Skeletal muscle tissue (tissue), 4 donors: Measurements from ENCODE around the gene ST6GALNAC6. TPM values are rescaled to one million over a fixed set of nuclear protein-coding genes. Genes with fewer than 3 reads are reported as not detected.
A peak's percentile ranks its signal among the peaks of the same experiment; 100 is the strongest.

ENCODE experiments used
- H3K27ac ChIP-seq: one replicate; pipeline ENCODE4 v1.7.0; 2013; ENCODE audit warnings: mild to moderate bottlenecking, low read depth, low read length, inconsistent platforms
- H3K27me3 ChIP-seq, 3 donors: one replicate each; pipeline ENCODE4 v1.7.0; 2013; ENCODE audit warnings: low read length in 3 of 3; ENCODE audit not compliant: control insufficient read depth in 3 of 3, insufficient read depth in 3 of 3
- H3K36me3 ChIP-seq, 3 donors: one replicate each; pipeline ENCODE4 v1.7.0; 2013; ENCODE audit warnings: low read length in 3 of 3; ENCODE audit not compliant: control insufficient read depth in 3 of 3, insufficient read depth in 3 of 3
- H3K4me1 ChIP-seq, 3 donors: one replicate each; pipeline ENCODE4 v1.7.0; 2013; ENCODE audit warnings: low read length in 3 of 3, mild to moderate bottlenecking in 3 of 3; ENCODE audit not compliant: control insufficient read depth in 3 of 3, insufficient read depth in 3 of 3
- H3K4me3 ChIP-seq, 3 donors: one replicate each; pipeline ENCODE4 v1.7.0; 2013; ENCODE audit warnings: low read length in 3 of 3
- H3K9ac ChIP-seq, 3 donors: one replicate each; pipeline ENCODE4 v1.7.0; 2013; ENCODE audit warnings: low read length in 3 of 3, mild to moderate bottlenecking in 3 of 3, moderate library complexity in 2 of 3, low read depth in 1 of 3
- H3K9me3 ChIP-seq, 3 donors: one replicate each; pipeline ENCODE4 v1.7.0; 2013; ENCODE audit warnings: low read length in 3 of 3; ENCODE audit not compliant: control insufficient read depth in 3 of 3
- total RNA-seq: library from RNA; depleted of rRNA; stranded (reverse); fragments of >200 nt; gene quantifications from one replicate; pipeline ENCODE4 v1.2.3, GENCODE V29; 2014
- donor health status: Osteomylitis.

ST6GALNAC6 gene
- total RNA-seq, 1 donor from 2014 or later: 33.9 TPM

GRCh38 chr9:127926906-127927200, 27.4 kb upstream of the ST6GALNAC6 start:
- H3K27me3 ChIP-seq: peaks cover 45 to 68% (median 47%) of the 10 kb centered on the region in 3 donors
- no peak overlapping the region for H3K9ac ChIP-seq
- H3K36me3 ChIP-seq: no peaks in the 10 kb centered on the region
- H3K27ac ChIP-seq: no peak overlapping the region
- no peaks in the 10 kb centered on the region for H3K9me3 ChIP-seq
- peaks cover 11 to 22% (median 21%) of the 10 kb centered on the region in 3 donors for H3K4me1 ChIP-seq
- H3K4me3 ChIP-seq: no peak overlapping the region

DNA sequence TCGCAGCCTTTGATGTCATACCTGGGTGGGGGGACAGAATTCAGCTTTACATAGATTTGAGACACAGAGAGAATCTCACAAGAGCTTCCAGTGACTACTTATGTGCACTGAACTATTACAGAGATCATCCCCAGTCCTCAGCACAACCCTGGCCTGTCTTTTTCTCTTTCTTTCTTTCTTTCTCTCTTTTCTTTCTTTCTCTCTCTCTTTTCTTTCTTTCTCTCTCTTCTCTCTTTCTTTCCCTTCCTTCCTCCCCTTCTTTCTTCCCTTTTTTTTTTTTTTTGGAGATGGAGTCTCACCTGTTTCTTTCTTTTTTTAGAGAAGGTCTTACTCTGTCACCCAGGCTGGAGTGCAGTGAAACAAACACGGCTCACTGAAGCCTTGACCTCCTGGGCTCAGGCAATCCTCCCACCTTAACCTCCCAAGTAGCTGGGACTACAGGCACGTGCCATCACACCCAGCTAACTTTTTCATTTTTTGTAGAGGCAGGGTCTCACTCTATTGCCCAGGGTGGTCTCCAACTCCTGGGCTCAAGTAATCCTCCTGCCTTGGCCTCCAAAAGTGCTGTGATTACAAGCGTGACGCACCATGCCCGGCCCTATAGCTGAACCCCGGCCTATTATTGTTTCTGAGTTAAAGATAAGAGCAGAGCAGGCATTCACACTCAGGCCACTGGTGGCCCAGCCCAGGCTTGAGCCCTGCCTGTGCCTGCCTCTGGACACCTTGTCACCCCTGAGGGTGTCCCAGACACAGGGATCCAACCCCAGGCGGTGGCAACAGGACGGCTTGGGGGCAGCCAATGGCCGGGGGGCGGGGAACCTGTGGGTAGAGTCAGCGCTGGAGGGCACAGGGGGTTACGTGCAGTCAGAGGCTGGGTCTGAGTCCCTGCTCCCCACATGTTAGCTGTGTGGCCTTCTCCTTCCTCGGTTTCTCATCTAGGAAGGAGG, 26.8 kb upstream of the ST6GALNAC6 start:
- no peaks in the 10 kb centered on the region for H3K36me3 ChIP-seq
- peaks cover 40 to 65% (median 43%) of the 10 kb centered on the region in 3 donors for H3K27me3 ChIP-seq
- H3K27ac ChIP-seq: no peak overlapping the region
- H3K9ac ChIP-seq: no peak overlapping the region
- H3K4me3 ChIP-seq: no peak overlapping the region
- H3K9me3 ChIP-seq: no peaks in the 10 kb centered on the region
- H3K4me1 ChIP-seq: peaks cover 13 to 23% (median 22%) of the 10 kb centered on the region in 3 donors

GRCh38 chr9:127924736-127925444, 25.5 kb upstream of the ST6GALNAC6 start:
- Histone ChIP-seq H3K4me1 (peaks cover 10 to 16% (median 15%) of the 10 kb centered on the region in 3 donors), H3K4me3 (no peak overlapping the region), H3K27ac (no peak overlapping the region), H3K9ac (no peak overlapping the region), H3K9me3 (no peaks in the 10 kb centered on the region), H3K27me3 (peaks cover 36 to 53% (median 36%) of the 10 kb centered on the region in 3 donors), H3K36me3 (no peaks in the 10 kb centered on the region)

GRCh38 chr9:127923771-127924170, 24.4 kb upstream of the ST6GALNAC6 start:
- H3K9me3 ChIP-seq: no peaks in the 10 kb centered on the region
- no peaks in the 10 kb centered on the region for H3K36me3 ChIP-seq
- peaks cover 25 to 43% (median 25%) of the 10 kb centered on the region in 3 donors for H3K27me3 ChIP-seq
- no peak overlapping the region for H3K27ac ChIP-seq
- peaks cover 10 to 25% (median 23%) of the 10 kb centered on the region in 3 donors for H3K4me1 ChIP-seq
- H3K9ac ChIP-seq: no peak overlapping the region
- H3K4me3 ChIP-seq: no peak overlapping the region

GRCh38 chr9:127923046-127923445, 23.6 kb upstream of the ST6GALNAC6 start:
- Histone ChIP-seq H3K27me3 (peaks cover 18 to 36% (median 18%) of the 10 kb centered on the region in 3 donors), H3K9me3 (no peaks in the 10 kb centered on the region), H3K27ac (no peak overlapping the region), H3K4me3 (no peak overlapping the region), H3K36me3 (no peaks in the 10 kb centered on the region), H3K4me1 (peaks cover 10 to 30% (median 29%) of the 10 kb centered on the region in 3 donors), H3K9ac (no peak overlapping the region)

DNA sequence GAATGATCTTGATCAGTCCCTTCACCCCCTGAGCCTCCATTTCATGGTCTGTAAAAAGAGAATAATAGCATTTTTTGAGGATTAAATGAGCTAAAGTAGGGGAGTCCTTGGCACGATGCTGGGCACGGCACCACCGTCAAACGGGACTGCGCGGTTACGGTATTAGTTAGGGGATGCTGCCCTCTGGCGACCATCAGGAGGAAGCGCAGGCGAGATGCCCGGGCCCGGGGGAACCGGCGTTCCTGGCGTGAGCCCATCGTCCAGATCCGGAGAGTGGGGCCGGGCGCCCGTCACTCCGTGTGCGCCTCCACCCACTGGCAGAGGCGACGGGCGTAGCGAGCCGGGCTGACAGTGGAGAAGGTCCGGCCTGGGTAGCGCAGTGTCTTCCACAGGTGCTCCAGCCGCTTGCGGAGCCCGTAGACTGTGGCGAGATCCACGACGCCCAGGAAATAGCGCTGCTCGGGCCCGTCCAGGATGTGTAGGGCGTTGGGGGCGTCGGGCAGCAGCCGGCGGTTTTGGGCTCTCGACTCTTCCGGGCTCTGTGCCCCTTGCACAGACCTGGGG, 22.2 kb upstream of the ST6GALNAC6 start:
- Histone ChIP-seq H3K4me3 (peak overlapping the region in 2 of 3 donors; percentile 56 to 58), H3K4me1 (peaks cover 17 to 35% (median 34%) of the 10 kb centered on the region in 3 donors), H3K27ac (no peak overlapping the region), H3K9me3 (no peaks in the 10 kb centered on the region), H3K36me3 (no peaks in the 10 kb centered on the region), H3K9ac (peak overlapping the region; percentile 50 to 57 (median 53)), H3K27me3 (peaks cover 5 to 25% (median 6%) of the 10 kb centered on the region in 3 donors)

GRCh38 chr9:127920794-127921193, 21.4 kb upstream of the ST6GALNAC6 start:
- H3K4me1 ChIP-seq: peaks cover 25 to 44% (median 42%) of the 10 kb centered on the region in 3 donors

DNA sequence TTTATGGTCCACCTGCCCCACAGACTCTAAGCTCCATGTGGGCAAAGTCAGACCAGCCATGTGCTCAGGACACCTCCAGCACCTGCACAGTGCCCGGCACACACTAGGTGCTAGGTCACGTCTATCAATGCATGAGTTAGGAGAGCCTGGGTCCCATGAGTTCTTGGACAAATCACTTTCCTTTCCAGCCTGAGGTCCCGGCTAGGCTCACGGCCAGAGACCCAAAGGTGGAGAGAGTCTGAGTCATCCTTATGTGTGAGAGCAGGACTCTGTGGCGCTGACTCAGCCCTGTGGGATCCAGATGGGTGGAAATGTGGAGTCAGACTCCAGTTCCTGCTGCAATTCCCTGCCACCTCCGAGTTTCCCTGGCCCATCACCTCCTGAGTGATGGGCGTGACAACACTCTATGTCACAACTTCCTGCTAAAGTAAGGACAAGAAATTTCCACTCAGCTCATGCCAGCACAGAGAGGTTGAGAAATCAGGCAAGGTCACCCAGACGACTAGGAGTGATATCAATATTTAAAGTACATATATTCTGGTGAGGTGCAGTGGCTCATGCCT, 19.9 kb upstream of the ST6GALNAC6 start:
- Histone ChIP-seq H3K4me1 (peaks cover 26 to 54% (median 53%) of the 10 kb centered on the region in 3 donors), H3K4me3 (no peak overlapping the region), H3K27me3 (peaks cover 0 to 7% (median 0%) of the 10 kb centered on the region in 3 donors), H3K9ac (peak overlapping the region in 1 of 3 donors; percentile 23), H3K36me3 (no peaks in the 10 kb centered on the region), H3K27ac (peak overlapping the region; percentile 54), H3K9me3 (no peaks in the 10 kb centered on the region)

More at GRCh38 chr9:127920794-127921193, 21.4 kb upstream of the ST6GALNAC6 start:
- Histone ChIP-seq H3K27me3 (peaks cover 2 to 18% (median 3%) of the 10 kb centered on the region in 3 donors), H3K9ac (peak overlapping the region in 1 of 3 donors; percentile 16), H3K36me3 (no peaks in the 10 kb centered on the region), H3K9me3 (no peaks in the 10 kb centered on the region), H3K4me3 (no peak overlapping the region), H3K27ac (no peak overlapping the region)

- Histone ChIP-seq H3K36me3 (peaks cover 0 to 2% (median 0%) of the 10 kb centered on the region in 3 donors), H3K27me3 (peaks cover 0 to 5% (median 0%) of the 10 kb centered on the region in 3 donors), H3K9me3 (no peaks in the 10 kb centered on the region), H3K4me1 (peaks cover 26 to 54% (median 53%) of the 10 kb centered on the region in 3 donors), H3K4me3 (no peak overlapping the region), H3K27ac (peak overlapping the region; percentile 54), H3K9ac (peak overlapping the region in 1 of 3 donors; percentile 3)
These were observed 19.0 kb upstream of the ST6GALNAC6 start for GRCh38 chr9:127918183-127919107.
